Posterior vena cava (tissue), 2 donors: ENCODE measurements around the gene GCLC. TPM values are rescaled to one million over a fixed set of nuclear protein-coding genes. Genes with fewer than 3 reads are reported as not detected.
"Not testable (repeated sequence)": the region's sequence is repeated elsewhere in the genome, so short reads cannot be mapped to it uniquely, and the experiment has no call there.

Source experiments
- DNase-seq: peaks from one replicate; pipeline ENCODE4 v3.0.0-alpha.2; 2020; ENCODE audit warnings: low spot score
- intact Hi-C, 2 donors: fragments of 100-400 bp; cut with DNase I; formaldehyde crosslinking; loops; one replicate each; pipeline versions ENCODE4 v1.14.1 to v1.14.2; 2022 to 2023
- total RNA-seq, 2 donors: library from RNA; stranded (reverse); fragmentation: NEBNext Ultra II Directional; extraction: Animal tissue kit (Norgen Biotek cat#: 25700); gene quantifications; one replicate each; pipeline ENCODE4 v1.2.1, GENCODE V29; 2021
- donor health status: DM: yes; HTN: yes; CAD: no.
- donor health status: DM: yes; HTN: yes; CAD: no.

The GCLC gene
- total RNA-seq, 2 donors from 2014 or later: 21.8 to 22.8 TPM

DNA sequence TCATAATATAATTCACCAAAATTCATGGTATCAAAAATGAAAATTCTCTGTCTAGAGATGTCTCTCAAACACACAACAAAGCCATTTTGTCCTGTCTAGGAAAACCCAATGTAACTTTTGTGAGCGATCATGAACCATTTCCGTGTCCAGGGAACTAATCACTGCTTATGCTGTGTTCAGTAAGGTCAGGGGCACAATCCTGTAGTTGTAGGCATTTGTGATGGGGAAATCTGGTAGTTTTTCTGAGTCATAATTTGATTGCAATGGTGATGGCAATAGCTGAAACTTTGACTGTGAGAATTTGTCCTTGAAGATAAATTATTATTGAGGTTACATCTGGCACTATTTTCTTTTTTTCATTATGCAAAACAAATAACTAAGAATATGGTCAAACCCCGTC is 21.0 kb upstream of the GCLC start:
- intact Hi-C loops: no loop called here
- DNase-seq: no peak

DNA sequence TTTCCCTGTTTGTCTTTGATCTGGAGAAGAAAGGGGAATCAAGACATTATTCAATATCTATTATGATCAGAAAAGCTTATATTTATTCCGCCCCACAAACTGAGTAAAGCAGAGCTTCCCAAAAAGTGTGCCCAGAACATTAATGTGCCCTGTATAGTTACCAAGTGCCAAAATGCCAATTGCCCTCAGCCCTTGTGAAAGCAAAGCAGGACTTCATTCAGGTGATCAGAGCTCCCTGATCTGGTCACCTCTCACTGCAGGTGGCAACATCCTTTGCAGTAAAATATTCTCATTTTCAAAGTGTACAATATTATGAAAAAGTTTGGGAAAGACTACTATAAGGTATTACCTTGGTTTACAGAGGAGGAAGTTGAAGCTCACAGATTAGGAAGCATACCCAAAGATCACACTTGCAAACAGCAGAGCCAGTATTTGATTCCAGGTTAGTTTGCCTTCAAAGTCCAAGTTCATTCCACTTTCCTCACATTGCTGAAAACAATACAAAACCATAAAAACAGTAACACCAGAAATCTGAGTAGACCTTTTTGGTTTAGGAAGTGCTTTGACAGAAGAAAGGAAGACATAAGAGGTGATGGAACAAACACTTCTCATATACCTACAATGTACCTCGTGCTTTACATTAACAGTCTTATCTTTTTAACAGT is 19.6 kb upstream of the GCLC start:
- intact Hi-C loops: no loop called here
- no peak for DNase-seq

DNA sequence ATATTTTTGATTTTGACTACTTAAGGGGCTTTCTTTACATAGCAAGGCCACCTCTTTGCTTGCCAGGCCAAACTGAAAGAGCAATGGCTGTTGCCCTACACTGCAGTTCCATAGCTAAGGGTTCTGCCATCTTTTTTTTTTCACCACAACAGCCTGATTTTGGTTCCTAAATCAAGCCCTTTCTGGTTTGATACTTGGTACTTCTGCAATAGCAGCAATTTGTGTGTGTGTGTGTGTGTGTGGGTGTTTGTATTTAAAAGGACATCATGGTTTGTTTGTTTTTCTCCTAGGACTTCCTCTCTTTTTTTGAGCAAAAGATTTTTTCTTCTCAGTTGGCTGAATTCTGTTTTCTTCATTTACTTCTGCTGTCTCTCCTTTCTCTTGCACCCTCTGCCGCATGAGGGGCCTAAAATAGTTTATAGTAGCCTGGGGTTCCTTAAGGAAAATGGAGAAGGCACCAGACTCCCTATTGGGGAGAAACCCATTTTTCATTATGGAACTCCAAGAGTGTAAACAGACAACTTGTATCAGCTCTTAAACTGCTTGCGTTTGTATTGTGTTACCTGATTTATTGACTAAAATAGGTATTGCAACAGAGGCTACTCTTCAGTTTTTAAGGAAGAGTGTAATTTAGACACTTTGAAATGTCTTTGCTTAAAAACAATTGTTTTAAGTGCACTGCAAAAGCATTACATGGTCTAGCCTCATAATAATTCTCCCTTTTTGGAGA is 12.2 kb upstream of the GCLC start:
- intact Hi-C loops: no loop called here
- DNase-seq: no peak

- intact Hi-C loops, DNase-seq: not testable (repeated sequence)
Observed at GRCh38 chr6:53553600-53553999, 8.7 kb upstream of the GCLC start.

DNA sequence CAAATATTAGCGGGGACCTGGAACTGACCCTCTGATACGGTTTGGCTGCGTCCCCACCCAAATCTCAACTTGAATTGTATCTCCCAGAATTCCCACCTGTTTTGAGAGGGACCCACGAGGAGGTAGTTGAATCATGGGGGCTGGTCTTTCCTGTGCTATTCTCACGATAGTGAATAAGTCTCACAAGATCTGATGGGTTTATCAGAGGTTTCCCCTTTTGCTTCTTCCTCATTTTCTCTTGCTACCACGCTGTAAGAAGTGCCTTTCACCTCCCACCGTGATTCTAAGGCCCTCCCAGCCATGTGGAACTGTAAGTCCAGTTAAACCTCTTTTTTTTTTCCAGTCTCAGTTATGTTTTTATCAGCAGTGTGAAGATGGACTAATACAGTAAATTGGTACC is 6.8 kb upstream of the GCLC start:
- intact Hi-C loops, DNase-seq: not testable (repeated sequence)

DNA sequence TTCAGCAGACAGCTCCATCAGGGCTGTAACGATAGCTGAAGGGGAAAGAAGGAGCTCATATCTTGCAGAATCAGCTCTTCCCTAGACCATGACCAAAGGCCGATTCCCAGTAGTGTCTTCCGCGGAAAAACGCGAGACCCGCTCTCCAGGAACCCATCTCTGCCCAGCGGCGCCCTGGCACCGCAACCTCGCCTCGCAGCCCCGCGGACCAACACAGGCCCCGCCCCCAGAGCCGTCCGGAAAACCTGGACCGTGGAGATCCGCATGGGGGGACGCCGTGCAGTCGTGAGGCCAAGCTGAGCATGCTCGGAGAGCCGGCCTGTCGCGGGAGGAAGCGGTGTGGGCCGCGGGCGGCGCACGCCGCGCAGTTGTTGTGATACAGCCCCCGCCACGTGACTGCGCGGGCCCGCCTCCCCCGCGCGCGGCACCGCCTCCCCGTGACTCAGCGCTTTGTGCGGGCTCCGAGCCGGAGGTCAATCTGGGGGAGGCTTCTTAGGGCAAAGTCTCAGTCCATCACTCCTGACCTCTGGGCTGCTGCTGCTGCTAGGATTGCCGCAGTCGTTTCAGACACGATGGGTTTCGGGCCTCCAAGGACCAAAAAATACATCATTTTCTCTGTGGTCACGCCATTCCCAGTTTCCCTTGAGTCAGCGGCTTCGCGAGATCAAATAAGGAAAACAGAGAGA is 3.1 kb upstream of the GCLC start:
- intact Hi-C loops: no loop called here
- peak; percentile 99 for DNase-seq

DNA sequence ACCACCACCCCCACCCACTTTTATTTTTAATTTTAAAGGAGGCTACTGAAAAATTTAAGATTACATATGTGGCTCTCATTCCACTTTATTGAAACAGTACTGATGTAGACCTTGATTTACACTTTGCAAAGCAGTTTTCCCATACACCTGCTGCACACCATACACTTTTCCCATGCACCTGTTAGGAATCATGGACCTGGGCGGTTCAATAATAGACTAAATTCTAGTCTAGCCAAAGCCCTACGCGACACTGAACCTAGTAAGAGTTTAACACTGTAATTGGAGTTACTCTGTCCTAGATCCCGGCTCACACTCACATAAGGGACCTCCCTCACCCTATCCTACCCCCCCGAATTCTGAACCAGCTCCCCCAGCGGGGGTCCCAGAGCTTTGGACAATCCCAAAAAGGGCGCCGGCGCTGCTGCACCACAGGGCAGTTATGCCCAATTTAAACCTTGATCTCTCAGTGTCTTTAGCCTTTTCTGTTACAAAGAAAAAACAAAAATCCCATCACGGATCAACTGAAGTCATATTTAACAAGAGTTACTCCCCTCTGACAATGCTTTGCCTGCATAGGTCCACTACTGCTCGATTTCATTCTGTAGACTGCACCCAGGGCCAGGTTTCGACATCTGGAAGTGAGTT is 2.4 kb upstream of the GCLC start:
- intact Hi-C loops: no loop called here
- no peak for DNase-seq

DNA sequence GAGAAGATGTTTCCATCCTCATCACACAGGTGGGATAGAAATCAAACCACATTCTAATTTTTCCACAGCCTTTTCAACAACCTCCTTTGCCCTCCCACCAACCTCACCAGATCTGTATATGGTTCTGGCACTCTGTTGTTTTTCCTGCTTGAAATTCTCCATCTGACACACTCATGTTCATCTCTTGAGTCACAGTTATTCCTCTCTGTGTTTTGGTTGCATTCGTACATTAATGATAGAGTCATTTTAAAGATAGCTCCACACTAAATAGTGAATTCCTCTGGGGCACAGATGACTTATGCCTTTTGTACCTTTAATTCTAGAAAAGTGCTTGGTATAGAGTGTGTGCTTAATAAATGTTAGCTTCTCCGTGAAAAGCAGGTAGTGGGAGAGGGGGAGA is 1.4 kb upstream of the GCLC start:
- intact Hi-C loops: no loop called here
- DNase-seq: no peak

DNA sequence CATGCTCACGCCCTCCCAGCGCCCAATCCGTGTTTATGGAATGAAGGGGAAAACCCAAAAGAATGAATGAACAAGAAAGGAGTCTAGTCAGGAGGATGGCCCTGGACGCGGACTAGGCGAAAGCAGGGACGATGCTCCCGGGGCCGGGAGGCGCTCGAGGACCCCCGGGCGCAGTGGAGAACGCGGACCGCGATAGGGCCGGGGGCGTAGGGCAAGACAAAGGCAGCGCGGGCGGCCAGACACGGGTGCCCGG is 758 bp downstream of the GCLC start:
- intact Hi-C loops: no loop called here
- DNase-seq: peak; percentile 81

DNA sequence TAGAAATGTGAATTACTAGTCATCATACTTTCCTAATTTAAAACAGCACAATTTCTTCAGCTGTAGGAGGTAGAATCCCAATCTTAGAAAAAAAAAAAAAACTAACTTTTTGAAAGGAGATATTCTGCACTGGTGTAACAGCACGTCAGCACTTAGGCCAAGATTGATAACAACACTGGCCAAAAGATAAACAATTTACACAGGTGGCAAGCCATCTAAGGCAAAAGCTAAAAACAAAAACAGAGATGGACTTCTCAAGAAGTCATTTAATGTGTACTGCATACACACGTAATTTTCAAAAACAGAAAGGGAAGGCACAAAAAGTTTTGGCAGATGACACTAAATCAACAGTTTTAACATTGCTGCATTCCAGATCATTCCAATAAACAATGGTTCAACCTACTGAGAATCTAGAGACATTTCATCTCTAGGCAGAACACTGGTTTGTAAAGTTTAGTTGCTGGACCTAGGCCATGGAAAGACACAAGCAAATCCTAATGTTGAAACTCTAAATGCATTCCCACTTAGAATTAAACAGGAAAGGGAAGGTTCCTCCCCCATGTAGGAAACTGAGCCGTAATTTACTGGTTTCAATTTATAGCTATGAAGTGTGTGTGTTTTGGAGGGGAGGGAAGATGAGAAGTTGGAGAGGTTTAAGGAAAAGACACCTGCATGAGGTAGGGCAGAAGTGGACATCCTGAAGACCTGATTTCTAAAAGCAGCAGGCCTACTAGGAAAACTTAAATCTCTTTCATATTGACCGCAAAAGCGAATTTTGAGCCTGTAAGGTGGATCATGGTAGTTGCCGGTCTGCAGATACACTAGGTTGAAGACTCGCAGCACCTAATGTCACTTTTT is 1.3 kb downstream of the GCLC start:
- DNase-seq: no peak
- intact Hi-C loops: no loop called here

GRCh38 chr6:53541900-53542299 is 3.0 kb downstream of the GCLC start:
- intact Hi-C loops: no loop called here
- no peak for DNase-seq

GRCh38 chr6:53540129-53540692 is 4.7 kb downstream of the GCLC start:
- no peak for DNase-seq
- intact Hi-C loops: no loop called here

DNA sequence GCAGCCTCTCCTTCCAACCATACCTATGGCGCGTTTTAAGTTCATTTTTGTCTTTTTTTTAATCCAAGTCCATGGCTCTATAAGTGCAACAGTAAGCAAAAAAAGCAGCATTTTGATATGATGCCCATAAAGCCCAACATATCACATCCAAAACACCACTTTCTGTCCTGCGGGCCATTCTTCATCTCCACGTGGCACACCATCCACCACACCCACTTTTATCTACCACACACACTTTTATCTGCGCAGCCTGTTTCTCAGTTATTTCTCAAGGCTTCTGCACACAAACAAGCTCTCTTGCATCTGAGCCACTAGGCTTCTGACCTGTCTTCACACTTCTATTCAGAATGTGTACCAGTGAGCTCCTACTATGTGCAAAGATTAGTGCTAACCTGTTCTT is 5.3 kb downstream of the GCLC start:
- intact Hi-C loops: loop anchor here in 1 of 2 donors (10.0 kb wide), 1 partner anchor 115 kb away; no protein-coding TSS in a partner anchor
- DNase-seq: no peak

DNA sequence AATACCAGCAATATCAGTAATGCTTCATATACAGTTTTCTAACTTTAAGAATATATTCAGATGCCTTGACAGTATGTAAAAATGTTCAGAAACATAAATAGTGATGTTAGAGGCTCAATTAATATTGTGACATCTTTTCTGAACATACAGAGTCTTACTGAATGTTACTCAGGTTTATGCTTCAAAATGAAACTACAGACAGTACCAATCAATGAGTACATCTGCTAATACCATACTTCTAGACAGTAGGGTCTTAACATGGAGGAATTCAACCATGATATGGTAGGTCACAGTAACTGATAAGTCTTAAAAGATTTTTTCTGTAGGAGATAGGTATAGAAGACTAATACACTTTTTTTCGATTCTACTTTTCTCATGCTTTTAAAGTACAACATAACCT is 8.3 kb downstream of the GCLC start:
- DNase-seq: no peak
- intact Hi-C loops: loop anchor here in 1 of 2 donors (10.0 kb wide), 1 partner anchor 118 kb away; no protein-coding TSS in a partner anchor

- DNase-seq: no peak
- intact Hi-C loops: loop anchor here in 1 of 2 donors (10.0 kb wide), 1 partner anchor 122 kb away; no protein-coding TSS in a partner anchor
Observed at GRCh38 chr6:53532942-53533341, 12.0 kb downstream of the GCLC start.

DNA sequence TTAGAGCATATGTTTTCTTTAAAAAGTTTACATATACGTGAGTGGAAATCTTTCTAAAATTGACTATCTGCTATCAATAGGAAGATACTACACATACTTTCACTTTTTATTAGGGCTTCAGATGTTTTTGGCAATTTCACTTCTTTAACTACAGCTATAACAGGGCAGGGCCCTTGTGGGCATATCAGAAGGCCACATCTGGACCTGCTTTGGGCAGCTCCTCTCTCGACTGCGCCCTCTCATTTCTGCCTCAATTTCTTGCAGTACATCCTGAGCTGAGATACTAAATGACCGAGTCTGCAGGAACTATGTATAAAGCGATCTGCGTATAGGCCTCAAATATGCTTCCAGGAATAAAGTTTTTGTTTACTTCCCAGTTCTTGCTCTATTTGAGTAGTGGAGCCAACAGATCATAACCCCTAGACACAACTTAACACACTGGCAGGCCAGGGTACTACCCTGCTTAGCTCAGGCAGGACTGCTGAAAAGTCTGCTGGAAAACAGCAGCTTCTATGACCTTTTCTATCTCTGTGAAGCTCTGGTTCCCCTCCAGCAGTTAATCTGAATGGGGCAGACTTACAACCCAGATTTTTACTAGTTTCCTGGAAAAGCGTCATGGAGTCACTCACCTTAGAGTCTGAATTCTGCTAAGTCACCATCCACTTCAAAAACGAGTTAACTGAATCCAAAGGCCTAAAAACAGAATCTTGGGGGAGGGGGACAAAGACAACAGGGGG is 12.7 kb downstream of the GCLC start:
- no peak for DNase-seq
- intact Hi-C loops: loop anchor here in 1 of 2 donors (10.0 kb wide), 1 partner anchor 123 kb away; no protein-coding TSS in a partner anchor

DNA sequence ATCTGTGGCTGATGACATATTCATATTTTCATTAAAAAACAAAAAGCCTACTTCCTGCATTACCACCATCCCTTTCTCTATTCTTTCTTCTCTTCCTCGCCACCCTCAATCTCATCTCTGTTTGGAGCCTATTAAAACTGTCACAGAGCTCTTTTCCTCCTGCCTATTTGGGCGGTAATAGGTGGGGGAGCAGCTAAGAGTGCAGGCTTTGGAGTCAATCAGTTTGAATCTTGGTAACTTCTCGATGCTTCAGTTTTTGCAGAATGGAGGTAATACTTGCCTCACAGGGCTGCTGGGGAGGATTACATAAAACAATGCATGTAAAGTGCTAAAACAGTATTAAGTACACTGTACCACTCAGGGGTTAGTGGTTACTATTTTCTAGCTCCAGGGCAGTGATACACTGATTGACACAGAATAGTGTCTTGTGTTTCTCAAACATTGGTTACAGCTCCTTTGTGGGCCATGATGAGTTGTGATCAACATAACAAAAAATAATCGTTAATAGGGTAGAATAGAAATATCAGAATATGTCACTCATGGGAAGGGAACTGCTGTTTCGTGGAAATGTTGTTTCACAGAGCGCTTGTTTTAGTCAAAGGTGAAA is 14.0 kb downstream of the GCLC start:
- intact Hi-C loops: loop anchor here in 1 of 2 donors (10.0 kb wide), 1 partner anchor 124 kb away; no protein-coding TSS in a partner anchor
- DNase-seq: no peak

GRCh38 chr6:53530346-53530745 is 14.6 kb downstream of the GCLC start:
- DNase-seq: no peak
- intact Hi-C loops: loop anchor here in 1 of 2 donors (10.0 kb wide), 1 partner anchor 124 kb away; no protein-coding TSS in a partner anchor
